CD4-positive, alpha-beta T cell treated with Interferon alpha-2 for 1 hour (primary cell): ENCODE data around the gene KRT35.

Source experiments
- DNase-seq, 2 donors: peaks; one replicate each; pipeline ENCODE4 v3.0.0-alpha.2; 2020 to 2022

KRT35 gene

DNA sequence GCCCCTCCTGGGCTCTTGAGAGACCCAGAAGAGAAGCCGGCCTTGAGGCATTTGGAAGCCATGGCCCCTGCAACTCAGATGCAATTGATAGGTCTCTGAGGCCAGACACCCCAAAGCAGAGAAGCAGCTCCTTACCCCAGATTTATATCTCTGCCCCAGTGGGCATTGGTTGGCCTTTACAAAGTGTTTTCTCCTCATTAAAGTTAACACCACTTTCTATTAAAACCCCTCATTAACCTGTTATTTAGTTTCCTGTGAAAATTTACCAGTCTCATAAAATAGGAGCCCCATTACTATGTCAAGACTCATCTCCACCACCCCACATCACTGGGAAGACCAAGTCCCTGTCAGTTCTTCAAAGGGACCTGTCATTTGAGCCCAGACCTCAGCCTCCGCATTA, at the start of gene KRT35:
KRT35 (minus strand) TSS at position 116 of the 400 bp plus-strand sequence; CDS start at position 62, 54 bp downstream.
- DNase-seq, result no peak

DNA sequence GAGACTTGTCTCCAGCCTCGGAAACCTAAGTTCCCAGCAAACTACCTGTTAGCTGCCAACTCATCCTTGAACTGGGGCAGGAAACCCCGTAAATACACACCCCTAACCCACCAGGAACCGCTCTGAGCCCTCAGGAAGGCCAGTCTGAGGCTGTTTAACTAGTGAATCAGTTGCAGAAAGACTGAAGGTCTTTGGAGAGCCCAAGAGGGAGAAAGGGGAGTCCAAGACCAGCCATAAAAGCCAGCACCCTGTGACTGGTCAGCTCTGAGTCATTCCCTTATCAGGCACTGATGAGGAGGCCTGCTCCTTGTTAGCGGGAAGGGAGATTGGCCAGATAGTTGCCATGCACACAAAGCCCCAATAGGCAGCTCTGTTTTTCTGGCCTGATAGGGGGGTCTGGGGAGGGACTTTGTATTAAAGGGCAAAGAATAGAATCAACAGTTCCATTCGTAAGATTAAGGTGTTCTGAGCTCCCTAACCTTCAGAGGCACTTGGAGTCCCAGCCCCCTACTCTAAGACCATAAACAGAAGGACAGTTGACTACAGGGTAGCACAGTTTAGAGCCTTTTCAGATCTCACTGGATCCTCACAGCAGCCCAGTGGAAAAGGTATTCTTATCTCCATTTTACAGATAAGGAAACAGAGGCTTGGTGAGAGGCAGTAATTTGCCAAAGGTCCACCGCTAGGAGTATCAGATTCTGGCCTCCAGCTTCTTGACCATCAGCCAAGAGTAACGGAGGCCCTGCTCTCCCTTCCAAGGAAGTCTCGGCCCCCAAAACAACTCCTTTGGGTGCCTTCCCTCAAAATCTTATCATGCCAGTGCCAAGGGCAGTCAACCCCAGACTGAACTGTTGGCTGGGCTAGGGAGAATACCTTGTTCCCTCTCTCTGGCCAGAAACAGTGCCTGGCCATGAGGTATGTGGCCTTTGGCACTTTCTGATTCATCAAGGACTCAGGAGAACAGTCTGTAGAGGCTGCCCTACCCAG, 49.4 kb upstream of the KRT35 start:
- no peak for DNase-seq

DNA sequence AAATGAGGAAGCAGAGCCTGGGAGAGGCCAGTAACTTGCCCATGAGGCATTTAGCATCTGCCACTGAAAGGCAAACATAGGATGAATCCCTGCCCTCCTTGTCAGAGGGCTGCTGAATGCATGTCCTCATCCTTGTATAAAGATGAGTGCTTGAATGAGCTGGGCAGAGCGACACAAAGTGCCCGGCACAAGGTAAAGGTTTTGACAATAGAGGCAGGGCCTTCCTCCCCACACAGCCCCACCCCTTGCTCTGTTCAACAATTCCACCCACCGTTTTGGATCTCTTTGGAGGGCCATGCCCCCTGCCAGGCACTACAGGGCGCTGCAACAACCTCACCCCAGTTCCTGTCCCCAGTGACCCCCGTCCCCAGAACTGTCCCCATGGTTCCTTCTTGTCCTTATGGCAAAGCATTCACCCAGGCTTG, 48.6 kb upstream of the KRT35 start:
- DNase-seq, result no peak

DNA sequence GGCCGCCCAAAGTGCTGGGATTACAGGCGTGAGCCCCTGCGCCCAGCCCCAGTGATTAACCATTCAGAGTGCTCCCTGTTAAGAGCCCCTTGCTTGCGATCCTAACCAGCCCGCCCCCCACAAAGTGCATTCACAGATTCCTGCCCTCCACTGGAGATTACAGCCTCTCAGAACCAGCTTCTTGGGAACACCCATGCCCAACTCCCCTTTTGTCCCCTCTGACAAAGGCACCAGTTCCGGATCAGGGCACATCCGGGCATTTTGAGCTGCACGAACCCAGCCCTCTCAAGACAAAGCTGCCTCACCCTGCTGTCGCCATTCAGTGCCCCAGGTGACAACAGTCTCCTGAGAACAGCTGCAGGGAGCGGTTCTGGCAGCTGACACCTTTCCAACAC, 48.0 kb upstream of the KRT35 start:
- no peak for DNase-seq

DNA sequence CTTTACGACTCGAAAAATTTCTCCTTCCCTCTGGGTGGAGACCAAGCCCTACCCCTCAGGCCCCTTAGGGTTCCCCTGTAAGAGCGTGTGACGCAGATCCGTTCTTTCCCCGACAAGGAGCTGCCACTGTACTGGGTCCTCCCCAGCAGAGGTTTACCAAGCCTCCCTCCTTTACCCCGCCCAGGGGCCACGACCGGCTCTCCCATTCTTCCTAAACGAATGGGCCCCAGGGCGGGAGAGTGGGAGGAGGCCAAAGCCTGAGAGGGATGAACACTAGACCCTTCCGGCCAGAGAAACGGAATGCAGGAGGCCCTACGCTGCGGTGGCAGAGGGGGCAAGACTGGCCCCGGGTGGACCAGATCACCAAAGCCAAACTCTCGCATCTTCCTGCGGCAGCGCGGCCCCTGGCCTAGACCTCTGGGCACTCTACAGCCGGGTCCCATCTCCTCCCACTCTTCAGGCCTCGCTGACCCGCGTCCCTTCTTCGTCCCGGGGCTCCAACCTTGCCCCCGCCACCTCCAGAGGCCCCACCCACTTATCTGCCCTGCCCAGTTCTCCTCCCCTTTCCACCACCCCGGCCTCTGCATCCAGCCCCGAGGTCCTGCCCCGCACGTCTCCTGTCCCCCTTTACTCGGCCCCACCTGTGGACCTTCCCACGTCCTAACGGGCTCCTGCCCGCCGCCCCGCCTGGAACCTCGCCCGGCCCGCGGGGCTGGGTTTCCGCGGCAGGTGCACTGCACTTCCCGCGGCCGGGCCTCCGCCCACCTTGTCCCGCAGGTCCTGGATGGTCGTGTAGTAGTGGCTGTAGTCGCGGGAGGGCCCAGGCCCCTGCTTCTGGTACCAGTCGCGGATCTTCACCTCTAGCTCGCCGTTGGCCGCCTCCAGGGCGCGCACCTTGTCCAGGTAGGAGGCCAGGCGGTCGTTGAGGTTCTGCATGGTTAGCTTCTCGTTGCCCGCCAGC, 46.4 kb upstream of the KRT35 start:
- DNase-seq, result no peak

DNA sequence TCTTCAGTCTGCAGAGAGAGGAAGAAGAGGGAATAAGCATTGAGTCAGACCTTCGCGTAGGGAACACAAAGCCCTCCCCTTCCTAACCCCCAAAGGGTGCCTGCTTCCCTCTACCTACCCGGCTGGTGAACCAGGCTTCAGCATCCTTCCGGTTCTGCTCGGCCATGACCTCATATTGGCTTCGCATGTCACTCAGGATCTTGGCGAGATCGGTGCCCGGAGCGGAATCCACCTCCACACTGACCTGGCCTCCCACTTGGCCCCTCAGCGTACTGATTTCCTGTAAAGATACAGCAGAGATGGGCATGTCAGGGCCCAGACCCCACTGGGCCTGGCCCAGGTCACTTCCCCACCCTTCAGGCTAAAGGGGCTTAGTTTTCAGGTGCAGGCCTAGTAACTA, 43.3 kb upstream of the KRT35 start:
- no peak for DNase-seq

DNA sequence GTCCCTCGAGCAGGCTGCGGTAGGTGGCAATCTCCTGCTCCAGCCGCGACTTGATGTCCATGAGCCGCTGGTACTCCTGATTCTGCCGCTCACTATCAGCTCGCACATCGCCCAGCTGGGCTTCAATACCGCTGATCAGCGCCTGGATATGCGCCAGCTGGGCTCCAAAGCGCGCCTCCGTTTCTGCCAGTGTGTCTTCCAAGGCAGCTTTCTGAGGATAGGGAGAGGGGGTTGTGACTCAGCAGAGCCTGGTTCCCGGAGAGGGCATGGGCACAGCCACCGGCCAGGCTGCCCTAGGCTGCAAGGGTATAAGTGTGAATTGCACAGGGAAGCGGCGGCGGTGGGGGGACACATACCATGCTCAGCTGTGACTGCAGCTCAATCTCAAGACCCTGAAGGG, 42.8 kb upstream of the KRT35 start:
- DNase-seq, result no peak

DNA sequence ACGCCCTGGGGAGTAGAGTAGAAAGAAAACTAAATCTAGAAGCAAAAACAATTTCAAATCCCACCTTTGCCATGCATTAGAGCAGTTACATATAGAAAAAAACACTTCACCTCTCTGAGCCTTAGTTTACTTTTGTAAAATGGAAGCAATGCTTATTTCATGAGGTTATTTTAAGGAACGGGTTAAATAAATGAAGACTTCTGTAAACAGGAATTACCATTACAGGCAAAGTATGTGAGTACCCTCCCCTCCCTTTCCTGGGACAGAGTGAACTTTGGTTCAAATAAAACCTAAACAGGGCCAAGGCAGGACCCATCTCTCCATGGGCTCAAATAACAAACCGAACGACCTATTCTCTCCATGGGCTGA, 42.3 kb upstream of the KRT35 start:
- no peak for DNase-seq

DNA sequence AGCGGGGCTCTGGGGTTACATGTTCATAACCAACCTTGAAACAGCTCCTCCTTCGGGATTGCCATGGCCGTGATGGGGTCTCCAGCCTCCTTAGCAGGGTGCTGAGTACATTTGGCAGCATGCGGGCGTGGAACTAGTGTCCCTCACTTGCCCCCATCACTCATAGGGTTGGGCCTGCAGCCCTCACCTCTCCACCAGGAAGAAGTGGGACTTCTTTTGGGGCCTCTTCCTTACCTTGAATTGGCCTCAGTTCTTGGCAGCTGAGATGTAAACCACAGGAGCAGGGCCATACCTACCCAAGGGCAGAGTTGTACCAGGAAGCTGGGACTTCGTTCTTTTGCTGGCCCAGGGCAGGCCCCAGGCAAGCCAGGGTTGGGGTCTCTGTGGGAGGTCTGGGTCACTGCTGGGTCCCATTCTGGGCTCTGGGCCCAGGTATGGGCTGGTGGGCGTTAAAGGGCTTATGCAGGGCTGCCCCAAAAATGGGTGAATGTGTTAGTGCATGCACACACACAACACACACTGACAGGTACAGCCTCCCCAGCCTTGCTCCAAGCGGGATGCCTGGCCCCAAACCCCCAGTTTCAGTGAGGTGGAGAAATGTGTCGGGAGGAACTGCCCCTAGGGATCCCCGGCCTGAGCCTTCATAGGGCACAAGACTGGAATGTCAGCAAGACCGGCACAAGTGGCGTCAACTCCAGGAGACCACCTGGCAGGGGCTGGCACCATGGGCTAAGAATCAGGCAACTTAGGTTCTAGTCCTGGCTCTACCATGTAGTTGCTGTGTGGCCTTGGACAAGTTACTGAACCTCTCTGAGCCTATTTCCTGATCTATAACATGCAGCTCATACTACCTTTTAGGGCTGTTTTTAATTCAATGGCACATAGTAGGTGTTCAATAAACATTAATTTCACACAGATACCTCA, 41.6 kb upstream of the KRT35 start:
- DNase-seq, result no peak

DNA sequence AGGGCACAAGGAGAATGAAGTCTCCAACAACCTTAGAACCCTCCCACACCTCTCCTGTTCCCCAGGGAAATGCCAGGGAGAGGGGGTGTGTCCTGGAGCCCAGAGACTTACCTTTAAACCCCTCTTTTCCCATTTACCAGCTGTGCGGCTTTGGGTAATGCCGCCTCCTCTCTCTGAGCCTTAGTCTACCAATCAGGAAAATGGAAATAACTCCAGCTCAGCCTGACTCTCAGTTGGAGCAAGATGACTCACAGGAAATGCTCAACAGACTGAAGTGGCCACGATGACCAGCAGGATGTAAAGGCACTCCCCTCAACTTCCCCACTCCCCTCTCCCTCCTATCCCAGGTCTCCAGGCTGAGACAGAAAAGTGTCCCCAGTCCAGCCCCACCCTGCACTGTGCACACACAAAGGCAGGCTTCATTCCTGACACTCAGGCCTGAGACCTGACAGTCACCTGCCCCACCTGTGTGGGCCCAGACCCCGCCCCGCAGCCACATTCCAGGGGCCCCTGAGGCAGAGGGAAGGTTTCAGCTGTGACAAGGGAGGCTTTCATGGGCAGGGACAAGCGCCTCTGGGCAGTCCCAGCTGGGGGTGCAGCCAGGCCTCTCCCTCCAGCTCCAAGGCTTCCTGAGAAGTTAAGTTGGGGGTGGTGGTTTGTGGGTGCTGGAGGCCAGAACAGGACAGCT, 40.8 kb upstream of the KRT35 start:
- no peak for DNase-seq

DNA sequence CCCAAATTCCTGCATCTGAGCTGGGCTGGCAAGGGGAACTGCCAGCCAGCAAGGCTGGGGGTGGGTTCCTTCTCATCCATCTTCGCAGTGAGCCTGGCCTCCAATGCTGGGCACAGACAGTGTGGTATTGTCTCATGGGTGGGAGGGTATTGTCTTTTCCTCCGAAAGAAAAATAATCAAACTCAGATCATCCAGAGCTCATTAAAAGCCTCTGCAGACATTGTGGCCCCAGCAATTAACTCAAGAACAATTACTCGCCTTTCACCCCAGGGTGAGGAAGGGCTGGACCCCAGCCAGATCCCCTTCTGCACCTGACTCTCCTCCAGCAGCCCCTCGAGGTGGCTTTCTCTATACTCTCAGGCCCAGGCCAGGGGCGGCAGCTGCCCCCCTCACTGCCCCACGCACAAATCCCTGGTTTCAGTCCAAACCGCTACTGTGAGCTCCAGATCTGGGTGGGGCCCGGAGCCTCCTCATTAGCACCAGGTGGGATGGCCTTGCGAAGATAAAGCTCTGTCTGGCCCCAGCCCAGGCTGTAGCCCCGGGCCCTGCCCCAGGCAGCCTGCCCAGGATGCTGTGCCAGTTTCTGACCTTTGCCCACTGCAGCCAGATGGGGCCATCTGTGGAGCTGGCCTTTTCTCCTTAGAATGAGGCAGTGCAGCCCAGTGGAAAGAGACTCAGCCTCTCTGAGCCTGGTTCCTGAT, 40.0 kb upstream of the KRT35 start:
- no peak for DNase-seq

DNA sequence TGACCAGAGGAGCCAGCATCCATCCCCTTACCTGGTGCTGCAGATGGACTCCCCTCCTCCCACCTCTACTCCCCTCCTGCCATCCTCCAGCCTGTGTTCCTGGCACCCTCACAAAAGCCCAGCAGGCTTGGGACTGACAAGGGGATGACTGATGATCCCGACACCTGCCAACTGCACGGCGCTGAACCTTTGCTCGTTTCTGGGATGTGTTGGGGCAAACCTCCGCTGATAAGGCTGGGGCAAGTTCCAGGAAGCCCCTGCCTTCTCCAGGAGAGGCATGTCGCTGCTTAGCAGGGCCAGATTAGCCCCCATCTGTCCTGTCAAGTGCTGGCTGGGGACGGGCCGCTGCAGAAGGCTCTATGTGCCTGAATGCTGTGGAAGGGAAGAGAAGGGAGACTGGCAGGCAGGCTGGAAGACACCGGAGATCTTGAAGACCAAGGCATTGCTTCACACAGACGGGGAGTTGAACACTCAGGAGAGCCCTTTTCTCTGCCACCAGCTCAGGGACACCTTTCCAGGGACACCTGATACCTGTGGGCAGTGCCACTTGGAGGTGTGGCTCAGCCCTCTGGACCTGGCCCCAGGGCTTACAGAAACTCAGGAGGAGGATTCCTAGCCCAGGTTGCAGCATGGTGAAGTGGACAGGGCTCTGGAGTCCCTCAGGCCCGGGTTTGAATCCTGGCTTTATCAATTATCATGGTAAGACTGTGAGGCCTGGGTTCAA, 38.7 kb upstream of the KRT35 start:
- no peak for DNase-seq

DNA sequence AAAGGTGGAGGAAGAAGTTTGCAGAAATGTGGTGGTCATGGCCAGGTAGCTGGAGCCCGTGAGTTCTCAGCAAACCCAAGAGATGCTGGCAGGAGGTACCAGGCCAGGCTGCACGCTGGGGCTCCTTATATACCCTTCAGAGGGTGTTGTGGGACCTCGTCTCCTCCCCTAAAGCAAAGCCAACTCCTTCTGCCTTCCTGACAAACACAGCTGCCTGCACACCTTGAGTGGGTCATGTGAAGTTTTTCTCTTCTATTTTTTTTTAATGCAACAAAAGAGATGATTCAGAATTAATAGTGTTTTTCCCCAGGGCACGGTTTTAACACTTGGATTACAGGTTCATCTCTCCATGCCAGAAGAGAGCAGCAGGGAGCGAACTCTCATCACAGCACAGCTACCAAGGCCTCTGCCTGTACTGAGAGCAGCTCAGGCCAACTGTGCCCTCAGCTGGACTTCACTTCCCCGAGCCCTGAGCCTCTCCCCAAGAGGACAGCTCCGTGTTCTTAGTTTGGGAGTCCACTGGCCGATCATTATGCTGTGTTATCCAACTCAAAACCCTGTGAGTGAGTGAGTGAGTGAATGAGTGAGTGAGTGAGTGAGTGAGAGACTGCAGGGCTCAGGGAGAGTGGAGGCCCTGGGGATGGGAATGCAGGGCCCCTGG, 38.0 kb upstream of the KRT35 start, which contains the start of gene KRT15:
KRT15 (minus strand) TSS at position 102 of the 661 bp plus-strand sequence; CDS start at position 39, 63 bp downstream.
- DNase-seq, result no peak

DNA sequence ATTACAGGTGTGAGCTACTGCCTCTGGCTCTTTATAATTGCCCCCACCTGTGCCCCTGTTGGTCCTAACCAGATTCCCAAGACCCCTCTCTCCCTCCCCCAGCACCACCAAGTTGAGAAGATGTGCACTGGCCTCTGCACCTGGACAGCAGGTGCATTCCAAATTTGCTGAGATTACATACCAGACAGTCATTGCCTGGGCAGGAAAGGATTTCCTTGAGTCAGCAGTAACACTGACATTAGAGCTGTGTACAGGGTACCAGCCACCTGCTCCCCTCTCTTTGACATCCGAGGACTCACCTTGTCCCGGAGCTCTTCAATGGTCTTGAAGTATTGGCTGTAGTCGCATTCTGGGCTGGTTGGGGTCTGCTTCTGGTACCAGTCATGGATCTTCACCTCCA, 37.1 kb upstream of the KRT35 start:
- DNase-seq, result no peak

DNA sequence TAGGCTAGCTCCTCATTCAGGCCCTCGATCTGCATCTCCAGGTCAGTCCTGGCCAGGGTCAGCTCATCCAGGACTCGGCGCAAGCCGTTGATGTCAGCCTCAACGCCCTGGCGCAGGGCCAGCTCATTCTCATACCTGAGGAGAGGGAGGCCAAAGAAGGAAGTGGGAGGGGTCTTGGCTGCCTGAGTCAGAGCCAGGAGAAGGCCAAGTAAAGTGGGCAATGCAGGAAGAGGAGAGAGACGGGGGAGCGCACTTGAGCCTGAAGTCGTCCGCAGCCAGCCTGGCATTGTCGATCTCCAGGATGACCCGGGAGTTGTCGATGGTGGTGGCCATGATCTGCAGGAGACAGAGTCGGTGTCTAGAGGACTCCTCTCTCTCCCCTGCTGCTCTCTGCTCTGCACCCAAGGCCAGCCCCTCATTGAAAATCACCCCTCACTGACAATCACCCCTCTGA, 35.9 kb upstream of the KRT35 start:
- DNase-seq, result no peak

DNA sequence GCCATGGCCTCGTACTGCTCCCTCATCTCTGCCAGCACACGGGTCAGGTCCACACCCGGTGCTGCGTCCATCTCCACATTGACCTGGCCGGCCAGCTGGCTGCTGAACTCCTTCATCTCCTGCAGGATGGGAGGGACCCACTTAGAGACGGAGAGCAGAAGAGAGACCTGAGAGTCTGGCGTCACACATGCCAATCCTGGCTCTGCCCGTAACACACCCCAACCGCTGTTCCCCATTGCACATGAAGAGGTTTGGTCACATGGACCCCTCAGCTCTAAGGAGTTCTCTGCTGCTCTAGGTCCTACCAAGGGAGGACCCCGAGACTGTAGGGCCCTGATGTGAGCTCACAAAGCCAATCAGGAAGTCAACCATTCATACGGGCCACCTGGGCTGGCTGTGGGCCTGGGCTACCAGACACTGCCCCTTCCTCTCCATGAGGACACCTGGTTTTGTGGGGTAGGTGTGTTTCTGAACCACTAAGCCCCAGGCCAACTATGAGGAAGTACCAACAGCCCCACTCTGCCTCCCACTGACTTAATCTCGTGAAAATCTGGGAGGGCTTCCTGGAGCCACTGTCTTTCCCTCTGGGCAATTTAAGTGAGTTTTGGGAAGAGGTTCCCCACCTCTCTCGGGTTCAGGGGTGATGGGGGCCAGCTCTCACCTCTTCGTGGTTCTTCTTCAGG, 35.3 kb upstream of the KRT35 start:
- DNase-seq, result no peak

DNA sequence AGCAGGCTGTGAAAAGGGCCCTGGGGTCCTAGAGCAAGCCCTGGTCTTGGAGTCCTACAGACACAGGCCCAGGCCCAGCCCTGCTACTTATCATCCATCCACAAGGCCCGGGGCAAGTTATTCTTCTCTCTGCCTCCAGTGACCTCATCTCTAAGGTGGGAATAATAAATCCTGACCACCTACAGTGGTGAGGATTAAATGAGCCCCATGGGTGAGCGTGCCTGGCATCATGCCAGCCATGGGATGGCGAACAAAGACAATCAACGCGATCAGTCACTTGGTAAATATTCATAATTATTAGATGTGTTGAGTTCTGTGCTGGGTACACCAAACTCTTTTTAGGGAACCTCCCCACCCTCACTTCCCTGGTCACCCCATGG, 32.2 kb upstream of the KRT35 start:
- DNase-seq, result no peak

DNA sequence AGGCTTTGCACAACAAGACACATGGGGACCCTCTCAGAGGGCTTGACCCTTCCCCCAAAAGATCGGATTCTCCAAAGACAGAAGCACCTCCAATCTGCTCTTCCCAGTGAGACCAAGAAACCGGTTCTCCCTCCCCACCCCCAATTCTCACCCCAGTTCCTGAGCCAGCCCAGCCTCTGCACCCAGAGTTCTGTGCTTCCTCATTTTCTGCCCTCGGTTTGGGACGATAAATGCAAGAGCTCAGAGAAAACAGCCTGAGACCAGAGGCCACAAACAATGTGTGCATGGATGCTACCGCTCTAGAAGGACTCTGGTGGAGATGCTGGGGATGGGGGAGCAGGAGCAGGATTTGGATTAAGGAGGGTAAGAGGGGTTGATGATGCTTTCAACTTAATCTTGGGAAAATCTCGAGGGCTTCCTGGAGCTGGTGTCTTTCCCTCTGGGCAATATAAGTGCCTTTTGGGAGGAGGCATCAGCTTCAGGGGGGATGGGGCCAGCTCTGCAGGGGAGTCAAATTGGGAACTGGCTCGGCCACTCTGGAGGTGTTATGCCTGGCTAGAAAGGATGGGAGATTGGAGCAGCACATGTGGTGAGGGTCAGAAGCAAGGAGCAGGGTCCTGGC, 31.7 kb upstream of the KRT35 start:
- DNase-seq, result no peak

DNA sequence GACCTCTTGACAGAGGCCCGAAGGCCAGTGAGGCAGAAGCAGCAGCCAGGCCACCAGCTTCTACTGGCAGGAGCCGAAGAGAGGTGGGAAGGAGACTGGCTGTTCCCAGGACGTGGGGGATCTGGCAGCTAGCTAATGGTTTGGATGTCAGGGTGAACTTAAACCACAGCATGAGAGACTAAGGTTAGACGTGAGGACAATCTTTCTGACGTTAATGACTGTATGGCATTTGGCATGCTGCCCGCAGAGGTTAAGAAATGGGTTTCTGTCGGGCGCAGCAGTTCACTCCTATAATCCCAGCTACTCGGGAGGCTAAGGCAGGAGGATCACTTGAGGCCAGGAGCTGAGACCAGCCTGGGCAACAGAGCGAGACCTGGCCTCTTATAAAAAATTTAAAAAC, 30.8 kb upstream of the KRT35 start:
- no peak for DNase-seq
